GM18858 (cell line): ENCODE measurements around the gene ACKR2.
"Not testable (repeated sequence)": the region's sequence is repeated elsewhere in the genome, so short reads cannot be mapped to it uniquely, and the experiment has no call there.

Source experiments
- ATAC-seq: cut with Tn5 transposase; IDR thresholded peaks from one replicate; pipeline ENCODE4 v1.9.1; 2021; ENCODE audit not compliant: unreplicated experiment

The ACKR2 gene

GRCh38 chr3:42801048-42801620 is 8.1 kb upstream of the ACKR2 start:
- no peak for ATAC-seq

DNA sequence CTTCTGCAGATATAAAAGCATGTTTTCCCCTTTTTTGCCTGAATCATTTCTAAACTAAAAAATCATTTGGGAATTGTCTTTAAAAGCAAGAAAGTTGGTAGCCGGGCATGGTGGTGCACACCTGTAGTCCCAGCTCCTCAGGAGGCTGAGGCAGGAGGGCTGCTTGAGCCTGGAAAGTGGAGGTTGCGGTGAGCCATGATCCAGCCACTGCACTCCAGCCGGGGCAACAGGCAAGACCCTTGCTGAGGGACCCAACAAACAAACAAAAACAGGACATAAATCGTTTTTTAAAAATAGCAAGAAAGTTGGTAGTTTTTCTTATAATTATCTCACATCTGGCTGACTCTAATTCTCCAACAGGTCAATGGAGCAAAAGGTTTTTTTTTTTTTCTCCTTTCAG is 7.5 kb upstream of the ACKR2 start:
- ATAC-seq = no peak

- ATAC-seq = no peak
Measured at GRCh38 chr3:42802876-42803413, 6.3 kb upstream of the ACKR2 start.

GRCh38 chr3:42803414-42804105 is 5.7 kb upstream of the ACKR2 start:
- no peak for ATAC-seq

DNA sequence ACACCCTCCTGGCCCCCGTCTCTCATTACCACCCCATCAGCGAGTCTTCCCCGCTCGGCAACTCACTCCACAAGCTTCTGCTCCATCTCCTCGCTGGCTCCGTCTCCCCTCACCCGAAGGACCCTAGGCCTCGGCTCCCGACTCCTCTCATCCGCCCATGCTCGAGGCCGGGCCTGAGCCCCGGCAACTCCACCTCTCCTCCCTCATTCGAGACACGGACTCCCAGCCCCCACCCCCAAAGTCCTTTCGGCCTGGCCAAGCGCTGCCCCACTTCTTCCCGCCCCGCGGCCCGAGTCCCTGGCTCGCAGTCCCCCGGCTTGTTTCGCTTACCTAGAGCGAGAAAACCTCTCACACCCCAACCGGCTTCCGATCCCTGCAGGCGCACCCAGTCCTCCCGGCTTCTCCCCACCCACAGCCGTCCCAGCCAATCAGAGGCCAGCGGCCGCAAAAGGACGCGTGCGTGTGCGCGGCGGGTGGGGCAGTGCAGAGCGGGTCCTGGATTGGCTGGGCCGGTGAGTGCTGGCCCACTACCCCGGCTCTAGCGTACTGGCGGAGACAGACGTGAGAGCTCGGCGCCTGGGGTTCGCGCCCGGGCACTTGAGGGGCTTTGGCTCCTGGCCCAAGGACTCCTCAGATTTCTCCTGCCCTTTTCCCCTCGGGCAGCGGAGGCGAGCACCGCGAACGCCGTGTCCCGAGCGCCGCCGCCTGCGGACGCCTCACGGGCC is 5.0 kb upstream of the ACKR2 start, which contains the start of gene HIGD1A:
HIGD1A (minus strand) TSS at position 385 of the 725 bp plus-strand sequence. CDS start 10,237 bp downstream, outside the sequence.
- ATAC-seq = peak; percentile 98

- no peak for ATAC-seq
Measured at GRCh38 chr3:42804831-42805132, 4.5 kb upstream of the ACKR2 start.

DNA sequence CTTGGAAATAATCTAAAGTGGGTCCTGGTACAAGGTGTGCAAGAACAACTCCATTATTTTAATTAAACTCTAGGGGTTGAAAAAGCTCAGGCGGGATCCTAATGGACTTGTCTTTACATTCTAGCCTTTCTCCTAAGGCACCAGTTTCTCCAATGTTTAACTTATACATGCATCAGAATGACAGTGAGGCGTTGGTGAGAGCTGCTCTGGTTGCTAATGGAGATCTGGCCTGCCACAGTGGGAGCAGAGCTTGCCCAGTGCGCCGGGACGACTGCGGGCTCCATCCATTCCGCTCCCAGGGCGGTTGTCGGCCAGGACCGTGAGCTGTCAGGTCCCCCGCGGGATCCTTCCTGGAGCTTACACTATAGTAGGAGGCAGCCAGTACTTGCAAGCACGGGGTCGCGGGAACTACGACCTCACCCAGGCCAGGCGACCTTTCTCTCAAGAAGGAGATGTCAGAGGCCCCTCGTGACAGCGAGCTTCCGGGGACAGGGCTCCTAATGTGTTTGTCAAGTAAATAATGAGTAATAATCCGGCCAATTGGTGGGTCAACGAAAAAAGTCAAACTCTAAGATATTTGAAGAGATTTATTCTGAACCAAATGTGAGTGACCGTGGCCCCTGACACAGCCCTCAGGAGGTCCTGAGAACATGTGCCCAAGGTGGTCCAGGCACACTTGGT is 4.0 kb upstream of the ACKR2 start:
- no peak for ATAC-seq

GRCh38 chr3:42807929-42808328 is 1.3 kb upstream of the ACKR2 start:
- ATAC-seq = no peak

DNA sequence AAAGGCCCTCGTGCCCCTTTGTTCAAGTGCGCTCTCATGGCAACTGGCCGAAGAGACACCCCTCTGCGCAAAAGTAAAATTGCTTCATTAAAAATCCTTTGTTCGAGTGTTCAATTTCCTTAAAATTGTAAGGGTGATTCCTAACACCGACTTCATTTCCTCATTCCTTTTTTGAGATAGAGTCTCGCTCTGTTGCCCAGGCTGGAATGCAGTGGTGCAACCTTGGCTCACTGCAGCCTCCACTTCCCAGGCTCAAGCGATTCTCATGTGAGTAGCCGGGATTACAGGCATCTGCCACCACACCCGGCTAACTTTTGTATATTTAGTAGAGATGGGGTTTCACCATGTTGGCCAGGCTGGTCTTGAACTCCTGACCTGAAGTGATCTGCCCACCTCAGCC is 1.5 kb downstream of the ACKR2 start:
- not testable (repeated sequence) for ATAC-seq

DNA sequence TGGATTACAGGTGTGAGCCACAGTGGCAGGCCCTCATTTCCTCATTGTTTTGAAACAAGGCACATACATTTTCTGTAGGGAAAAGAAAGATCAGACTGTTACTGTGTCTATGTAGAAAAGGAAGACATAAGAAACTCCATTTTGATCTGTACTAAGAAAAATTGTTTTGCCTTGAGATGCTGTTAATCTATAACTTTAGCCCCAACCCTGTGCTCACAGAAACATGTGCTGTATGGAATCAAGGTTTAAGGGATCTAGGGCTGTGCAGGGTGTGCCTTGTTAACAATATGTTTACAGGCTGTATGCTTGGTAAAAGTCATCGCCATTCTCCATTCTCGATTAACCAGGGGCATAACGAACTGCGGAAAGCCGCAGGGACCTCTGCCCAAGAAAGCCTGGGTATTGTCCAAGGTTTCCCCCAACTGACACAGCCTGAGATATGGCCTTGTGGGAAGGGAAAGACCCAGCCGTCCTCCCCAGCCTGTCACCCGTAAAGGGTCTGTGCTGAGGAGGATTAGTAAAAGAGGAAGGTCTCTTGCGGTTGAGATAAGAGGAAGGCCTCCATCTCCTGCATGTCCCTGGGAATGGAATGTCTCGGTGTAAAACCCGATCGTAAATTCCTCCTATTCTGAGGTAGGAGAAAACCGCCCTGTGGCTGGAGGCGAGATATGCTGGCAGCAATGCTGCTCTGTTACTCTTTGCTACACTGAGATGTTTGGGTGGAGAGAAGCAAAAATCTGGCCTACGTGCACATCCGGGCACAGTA is 2.1 kb downstream of the ACKR2 start:
- ATAC-seq = not testable (repeated sequence)

DNA sequence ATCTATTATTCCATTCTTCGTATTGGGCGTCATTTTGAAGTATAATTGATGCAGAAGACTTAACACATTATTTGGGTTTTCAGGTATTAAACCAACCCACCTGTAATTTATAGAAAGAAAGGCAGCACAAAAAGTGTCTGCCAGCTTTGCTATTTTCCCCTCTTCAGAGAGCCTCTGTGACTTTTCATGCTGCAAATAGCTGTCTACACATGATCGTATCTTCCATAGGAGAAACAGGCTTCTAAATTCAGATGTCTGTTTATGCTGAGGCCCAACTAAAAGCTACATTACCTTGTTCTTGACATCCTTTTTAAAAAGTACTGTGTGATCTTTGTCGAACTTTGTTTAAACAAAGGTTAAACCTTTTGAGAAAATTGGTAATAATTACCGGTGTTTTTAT is 5.0 kb downstream of the ACKR2 start:
- no peak for ATAC-seq

- ATAC-seq = no peak
Measured at GRCh38 chr3:42814914-42815507, 5.8 kb downstream of the ACKR2 start.

DNA sequence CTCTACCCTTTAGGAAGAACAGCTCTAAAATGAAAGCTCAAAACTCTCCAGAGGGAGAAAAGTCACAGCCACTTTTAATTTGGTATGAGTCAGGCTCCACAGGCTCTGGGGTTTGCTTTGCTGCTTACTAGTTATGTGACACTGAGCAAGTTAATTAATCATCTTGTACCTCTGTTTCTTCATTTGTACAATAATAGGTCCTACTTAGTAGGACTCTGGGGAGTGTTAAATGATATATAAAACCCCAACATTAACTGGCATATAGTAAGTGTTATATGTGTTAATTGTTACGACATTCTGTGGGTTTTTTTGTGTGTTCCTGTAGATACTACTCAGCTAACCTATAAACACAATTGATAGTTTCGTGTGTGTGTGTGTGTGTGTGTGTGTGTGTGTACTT is 6.6 kb downstream of the ACKR2 start:
- no peak for ATAC-seq

DNA sequence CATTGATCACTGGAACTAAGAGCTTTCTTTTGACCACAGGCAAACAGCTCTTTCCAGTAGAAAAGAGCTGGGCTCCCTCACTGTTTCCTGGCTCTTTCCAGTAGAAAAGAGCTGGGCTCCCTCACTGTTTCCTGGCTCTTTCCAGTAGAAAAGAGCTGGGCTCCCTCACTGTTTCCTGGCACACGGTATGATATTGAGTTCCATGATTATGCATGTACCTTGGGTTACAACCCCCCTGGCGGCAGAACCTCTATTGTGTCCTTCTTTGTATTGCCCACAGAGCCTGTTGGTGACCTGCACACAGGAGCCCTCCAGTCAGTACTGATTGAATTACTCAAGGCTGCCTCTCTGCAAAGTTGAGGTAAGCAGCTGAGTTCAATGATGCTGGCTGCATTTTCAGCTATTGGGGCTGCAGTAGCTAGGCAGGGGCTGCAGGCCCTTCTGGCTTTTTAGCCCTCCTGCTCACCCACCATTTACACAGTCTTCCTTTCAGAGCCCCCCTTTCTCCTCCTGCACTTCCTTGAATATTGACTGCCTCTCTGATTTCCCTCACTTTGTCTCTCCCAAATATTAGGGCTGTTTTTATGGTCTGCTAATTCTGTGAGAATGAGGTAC is 10.2 kb downstream of the ACKR2 start:
- ATAC-seq = no peak

DNA sequence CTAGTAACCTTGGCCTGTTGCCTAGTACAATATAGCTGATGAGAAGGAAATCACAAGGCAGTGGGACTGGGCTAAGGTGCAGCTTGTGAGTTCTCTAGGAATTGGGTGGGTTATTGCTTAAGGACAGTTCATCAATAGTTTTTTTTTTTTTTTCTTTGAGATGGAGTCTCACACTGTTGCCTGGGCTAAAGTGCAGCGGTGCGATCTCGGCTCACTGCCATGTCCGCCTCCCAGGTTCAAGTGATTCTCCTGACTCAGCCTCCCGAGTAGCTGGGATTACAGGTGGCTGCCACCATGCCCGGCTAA is 11.5 kb downstream of the ACKR2 start:
- no peak for ATAC-seq

DNA sequence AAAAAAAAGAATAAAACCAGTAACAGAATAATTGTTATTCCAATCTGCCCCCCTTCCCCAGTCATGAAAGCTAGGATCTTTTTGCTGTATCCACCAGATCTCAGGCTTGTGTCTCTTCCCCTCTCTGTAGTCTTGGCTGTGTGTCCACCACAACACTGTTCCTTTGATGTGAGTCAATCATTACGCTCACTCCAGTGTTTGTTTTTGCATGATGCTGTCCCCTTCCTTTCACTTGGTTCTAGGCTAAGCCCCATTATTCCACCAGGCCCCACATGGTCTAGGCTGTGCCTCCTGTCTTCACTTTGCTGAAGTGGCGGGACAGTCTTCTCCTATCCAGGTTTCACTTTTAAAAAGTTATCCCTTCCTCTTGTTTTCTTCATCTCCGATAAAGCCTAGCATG is 13.6 kb downstream of the ACKR2 start:
- no peak for ATAC-seq

- no peak for ATAC-seq
Measured at GRCh38 chr3:42823351-42823750, 14.1 kb downstream of the ACKR2 start.

- no peak for ATAC-seq
Measured at GRCh38 chr3:42826141-42826540, 16.9 kb downstream of the ACKR2 start.

DNA sequence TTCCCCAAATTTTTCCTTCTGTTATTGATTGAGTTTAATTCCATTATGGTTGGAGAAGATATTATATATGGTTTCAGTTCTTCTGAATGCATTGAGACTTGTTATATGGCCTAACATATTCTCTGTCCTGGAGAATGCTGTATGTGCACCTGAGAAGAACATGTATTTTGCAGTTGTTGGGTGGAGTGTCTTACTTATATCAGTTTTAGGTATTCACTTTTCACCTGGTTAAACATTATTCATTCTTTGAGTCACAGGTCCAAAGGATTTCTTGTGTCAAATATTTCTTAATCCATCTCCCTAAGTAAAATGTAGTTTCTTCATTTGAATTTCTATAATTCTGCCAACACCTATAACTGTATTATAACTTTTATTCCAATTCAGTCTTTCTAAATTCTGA is 17.8 kb downstream of the ACKR2 start:
- no peak for ATAC-seq

DNA sequence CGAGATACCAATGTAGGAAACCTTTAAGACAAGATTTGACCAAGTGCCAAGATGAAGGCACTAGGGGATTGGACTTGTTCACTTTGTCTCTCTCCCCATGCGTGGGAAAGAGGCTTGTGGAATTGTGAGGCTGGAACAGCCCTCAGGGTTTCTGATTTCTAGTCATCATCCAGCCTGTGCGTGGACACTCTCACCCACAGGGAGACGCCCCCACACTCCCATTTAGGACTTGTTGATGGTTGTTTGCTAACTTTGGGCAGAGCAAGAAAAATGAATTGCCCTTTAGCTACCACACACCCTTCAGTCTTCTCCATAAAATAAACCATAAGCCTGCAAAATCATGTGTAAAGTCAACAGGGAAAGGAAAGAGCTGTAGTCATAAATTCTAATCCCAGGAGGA is 18.4 kb downstream of the ACKR2 start:
- ATAC-seq = no peak
